ENCODE measurements around the gene ZC3H4. TPM values are rescaled to one million over a fixed set of nuclear protein-coding genes. Genes with fewer than 3 reads are reported as not detected.

ZC3H4 gene
- total RNA-seq = 16.2 and 17.7 TPM in 2 replicates

GRCh38 chr19:47112997-47113849 is at the start of gene ZC3H4:
TSS of gene ZC3H4 (minus strand) at chr19:47113776. CDS start at chr19:47112584, 1,192 bp downstream.

GRCh38 chr19:47130589-47131227 is 17.1 kb upstream of the ZC3H4 start, which contains the start of gene SAE1:
TSS of gene SAE1 (plus strand) at chr19:47130835. CDS start at chr19:47130931, 96 bp downstream.

GRCh38 chr19:47019431-47020041 is 94.0 kb downstream of the ZC3H4 start, which contains the start of gene NPAS1:
TSS of gene NPAS1 (plus strand) at chr19:47019837. CDS start at chr19:47021048, 1,211 bp downstream.

Other genes with a start within 250 kb of the ZC3H4 start
- 0.11 and 0.39 TPM in 2 replicates for gene NPAS1, start 93.9 kb downstream of the ZC3H4 start, total RNA-seq
- gene TMEM160, start 65.2 kb downstream of the ZC3H4 start, total RNA-seq = 13.0 and 45.8 TPM in 2 replicates
- gene SAE1, start 17.1 kb upstream of the ZC3H4 start, total RNA-seq = 73.4 and 120 TPM in 2 replicates
- gene BBC3, start 117.4 kb upstream of the ZC3H4 start, total RNA-seq = 16.1 and 20.3 TPM in 2 replicates
- gene CCDC9, start 142.7 kb upstream of the ZC3H4 start, total RNA-seq = 3.3 and 14.5 TPM in 2 replicates
- gene INAFM1, start 161.1 kb upstream of the ZC3H4 start, total RNA-seq = 2.0 and 6.7 TPM in 2 replicates
- 0.11 and 0.39 TPM in 2 replicates for gene C5AR1, start 196.1 kb upstream of the ZC3H4 start, total RNA-seq
- under 0.01 and 2.1 TPM in 2 replicates for gene C5AR2, start 218.4 kb upstream of the ZC3H4 start, total RNA-seq
- gene DHX34, start 235.5 kb upstream of the ZC3H4 start, total RNA-seq = 17.7 and 20.3 TPM in 2 replicates